AG20443 (cell line): ENCODE results near the gene SMCO3.
"Not testable (repeated sequence)": the region's sequence is repeated elsewhere in the genome, so short reads cannot be mapped to it uniquely, and the experiment has no call there.

Experiments used
- DNase-seq: peaks from one replicate; pipeline ENCODE4 v3.0.0; 2012; ENCODE audit warnings: low spot score, mixed read lengths

The SMCO3 gene

DNA sequence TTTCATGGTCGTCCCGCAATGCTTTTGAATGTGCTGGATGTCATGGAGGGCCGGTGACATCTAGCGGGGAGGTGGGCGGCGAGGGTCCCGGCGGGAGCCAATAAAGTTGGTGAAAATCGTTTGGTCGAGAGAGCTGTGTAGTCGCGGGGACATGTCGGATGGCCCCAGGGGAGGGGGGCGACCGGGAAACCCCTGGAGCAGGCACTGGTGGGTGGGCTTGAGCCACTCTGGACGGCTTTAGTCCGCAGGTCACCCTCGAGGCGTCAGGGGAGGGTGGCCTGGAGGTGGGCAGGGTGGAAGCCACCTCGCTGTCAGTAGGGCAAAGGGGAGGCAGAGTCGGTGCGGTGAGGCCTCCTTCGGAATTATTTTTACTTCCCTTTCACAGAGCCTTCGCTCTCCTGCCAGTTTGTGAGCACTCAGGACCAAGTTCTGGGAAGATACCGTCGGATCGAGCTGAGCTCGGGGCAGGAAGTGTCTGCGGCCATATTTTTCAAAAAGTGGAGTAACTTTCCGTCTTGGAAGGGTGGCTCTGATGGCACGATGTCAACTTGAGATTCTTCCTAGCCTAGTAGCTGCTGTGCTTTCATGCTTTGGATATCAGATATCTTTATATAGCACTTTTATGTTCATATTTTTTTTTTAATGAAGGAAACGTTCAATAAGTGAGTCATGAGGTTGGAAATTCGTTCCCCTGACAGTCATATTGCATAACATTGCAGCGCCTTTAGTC, 38.9 kb downstream of the SMCO3 start:
- peak; percentile 47 for DNase-seq

DNA sequence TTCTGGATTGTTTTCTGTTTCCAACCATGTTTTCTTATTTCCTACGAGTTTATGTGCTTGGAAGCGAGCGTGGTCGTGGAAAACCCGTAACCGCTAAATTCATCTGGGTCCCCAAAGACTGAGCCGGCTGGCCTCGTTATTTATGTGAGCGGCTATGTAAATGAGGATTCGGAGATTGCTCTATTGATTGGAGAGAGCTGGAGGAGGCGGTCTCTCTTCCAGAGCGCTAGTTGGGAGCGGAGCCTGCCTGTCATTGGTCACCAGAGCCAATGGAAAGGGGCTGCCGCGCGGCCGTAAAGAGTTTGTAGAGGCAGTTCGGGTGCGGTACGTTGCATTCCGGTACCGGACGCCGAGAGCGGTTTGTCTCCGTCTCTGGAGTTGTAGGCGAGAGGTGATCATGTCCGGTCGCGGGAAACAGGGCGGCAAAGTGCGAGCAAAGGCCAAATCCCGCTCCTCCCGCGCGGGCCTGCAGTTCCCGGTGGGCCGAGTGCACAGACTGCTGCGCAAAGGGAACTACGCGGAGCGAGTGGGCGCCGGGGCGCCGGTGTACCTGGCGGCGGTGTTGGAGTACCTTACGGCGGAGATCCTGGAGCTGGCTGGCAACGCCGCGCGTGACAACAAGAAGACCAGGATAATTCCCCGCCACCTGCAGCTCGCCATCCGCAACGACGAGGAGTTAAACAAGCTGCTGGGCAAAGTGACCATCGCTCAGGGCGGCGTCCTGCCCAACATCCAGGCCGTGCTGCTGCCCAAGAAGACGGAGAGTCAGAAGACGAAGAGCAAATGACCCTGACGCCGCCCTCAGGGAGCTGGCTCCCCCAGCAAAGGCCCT, 39.7 kb downstream of the SMCO3 start:
- peak; percentile 93 for DNase-seq

DNA sequence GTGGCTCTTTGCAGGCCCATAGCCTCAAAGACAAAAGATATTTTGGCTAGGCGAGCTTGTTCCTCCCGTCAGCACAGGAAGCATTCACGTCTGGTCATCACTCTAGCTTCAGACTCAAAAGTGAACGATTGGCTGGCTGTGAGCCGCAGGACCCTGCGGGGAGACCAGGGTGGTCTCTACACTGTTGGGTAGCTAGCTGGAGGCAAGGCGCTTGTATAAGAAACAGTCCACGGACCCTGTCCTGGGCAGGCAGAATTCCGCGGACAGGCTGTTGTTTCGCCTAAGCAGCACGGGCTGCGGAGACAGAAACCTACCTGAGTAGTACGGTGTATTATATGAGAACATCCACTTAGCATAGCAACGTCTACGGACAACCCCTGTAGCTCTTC, 40.3 kb downstream of the SMCO3 start:
- no peak for DNase-seq

GRCh38 chr12:14772946-14773345, 41.0 kb downstream of the SMCO3 start:
- no peak for DNase-seq

DNA sequence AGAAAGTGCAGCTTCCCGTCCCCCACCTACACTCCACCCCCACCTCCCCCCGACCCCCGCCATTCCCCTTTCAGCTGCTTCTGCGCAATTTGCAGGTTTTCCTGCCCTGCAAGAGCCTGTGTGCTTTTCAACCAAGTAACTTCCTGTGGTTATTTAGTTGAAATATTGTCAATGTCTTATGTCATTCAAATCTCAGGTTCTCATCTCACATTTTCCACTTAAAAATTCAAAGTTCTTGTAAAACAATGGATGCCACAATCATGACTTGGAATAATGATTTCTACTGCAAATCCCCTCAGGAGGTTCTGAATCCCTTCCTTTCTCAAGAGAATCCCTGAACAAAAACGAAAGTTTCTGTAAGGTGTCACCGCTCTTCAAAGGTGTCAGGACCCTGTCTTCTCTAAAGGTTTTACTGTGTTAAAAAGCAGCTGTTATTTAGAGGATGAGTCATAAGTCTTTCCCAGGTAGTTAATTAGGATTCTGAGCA, 42.3 kb downstream of the SMCO3 start:
- no peak for DNase-seq

DNA sequence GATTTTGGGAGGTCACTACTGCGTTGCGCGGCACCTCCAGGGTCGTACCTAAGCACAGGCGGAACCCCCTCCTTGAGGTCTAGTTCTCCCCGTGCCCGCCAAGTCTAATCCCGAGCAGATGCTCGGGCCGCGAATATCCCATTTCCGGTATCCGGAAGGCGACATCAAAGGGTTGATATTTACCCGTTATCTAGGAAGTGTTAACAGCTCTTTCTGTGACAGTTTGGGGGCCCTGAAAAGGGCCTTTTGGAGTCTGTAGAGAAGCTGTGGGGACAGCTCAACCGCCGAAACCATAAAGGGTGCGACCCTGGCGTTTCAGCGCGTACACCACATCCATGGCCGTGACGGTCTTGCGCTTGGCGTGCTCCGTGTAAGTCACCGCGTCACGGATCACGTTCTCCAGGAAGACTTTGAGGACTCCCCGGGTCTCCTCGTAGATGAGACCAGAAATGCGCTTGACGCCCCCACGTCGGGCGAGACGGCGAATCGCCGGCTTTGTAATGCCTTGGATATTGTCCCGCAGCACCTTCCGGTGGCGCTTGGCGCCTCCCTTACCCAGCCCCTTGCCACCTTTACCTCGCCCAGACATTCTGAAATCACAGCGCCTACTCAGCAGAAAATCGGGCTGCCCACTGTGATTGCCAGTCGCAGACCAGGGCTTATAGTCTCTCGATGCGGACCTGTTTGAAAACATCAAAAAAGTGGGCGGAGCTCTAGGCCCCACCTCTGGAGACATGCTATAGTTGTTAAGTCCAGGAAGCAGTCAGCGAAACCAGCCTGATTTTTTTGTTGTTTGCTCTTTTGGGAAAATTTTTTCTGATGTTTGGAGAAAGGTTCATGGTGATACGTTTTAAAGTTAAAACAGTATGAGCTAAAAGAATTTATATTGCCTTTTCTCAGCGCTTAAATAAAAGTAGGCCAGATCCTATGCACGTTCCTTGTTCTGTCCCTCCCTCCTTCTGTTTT, 43.2 kb downstream of the SMCO3 start:
- peak; percentile 84 for DNase-seq

- DNase-seq, result peak; percentile 81
Observed at GRCh38 chr12:14769969-14770495, 44.0 kb downstream of the SMCO3 start.

GRCh38 chr12:14769466-14769968, 44.5 kb downstream of the SMCO3 start:
- peak; percentile 16 for DNase-seq

GRCh38 chr12:14768823-14769405, 45.1 kb downstream of the SMCO3 start:
- DNase-seq, result no peak

DNA sequence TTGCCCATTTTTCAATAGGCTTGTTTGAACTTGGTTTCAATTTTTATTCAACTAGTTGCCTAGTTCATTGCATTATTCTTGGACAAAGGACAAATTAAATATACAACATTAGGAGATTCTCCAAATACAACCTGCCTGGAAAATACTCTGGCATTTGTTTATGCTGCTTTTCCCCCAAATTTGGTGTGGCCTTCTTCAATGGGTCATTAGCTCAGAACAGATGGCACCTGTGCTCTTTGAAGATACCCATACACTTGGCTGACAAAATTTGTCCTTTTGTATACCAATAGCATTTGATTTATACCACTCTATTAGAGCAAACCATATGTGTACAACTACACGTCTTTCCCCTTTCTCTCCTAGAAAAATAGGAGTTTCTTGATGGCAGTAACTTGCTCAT, 46.4 kb downstream of the SMCO3 start:
- DNase-seq, result no peak

DNA sequence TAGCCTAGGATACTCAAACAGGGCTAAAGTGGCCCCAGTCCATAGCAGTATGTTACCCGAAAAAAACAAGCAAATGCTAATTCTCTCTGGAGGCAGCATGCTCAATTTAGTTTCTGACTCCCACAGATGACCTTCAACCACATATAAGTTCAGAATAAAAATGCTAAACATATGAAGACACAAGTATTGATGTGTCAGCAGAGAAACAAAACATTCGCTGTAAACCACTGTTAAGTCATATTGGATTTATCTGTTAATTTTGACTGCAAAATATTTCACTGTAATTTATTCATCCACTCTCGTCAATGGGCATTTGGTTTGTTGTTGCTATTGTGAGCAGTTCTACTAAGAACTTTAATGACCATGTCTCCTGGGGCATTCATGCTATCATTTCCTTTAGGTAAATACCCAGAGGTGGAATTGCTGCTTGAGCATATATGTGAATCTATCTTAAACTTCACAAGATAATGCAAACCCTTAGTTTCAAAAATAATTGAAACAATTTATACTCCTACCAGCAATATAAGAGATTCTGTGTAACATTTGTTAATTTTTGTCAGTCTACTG, 47.2 kb downstream of the SMCO3 start:
- DNase-seq, result no peak

- not testable (repeated sequence) for DNase-seq
Observed at GRCh38 chr12:14766020-14766419, 48.0 kb downstream of the SMCO3 start.

- no peak for DNase-seq
Observed at GRCh38 chr12:14765398-14765797, 48.6 kb downstream of the SMCO3 start.

GRCh38 chr12:14759711-14760280, 54.2 kb downstream of the SMCO3 start:
- DNase-seq, result not testable (repeated sequence)

DNA sequence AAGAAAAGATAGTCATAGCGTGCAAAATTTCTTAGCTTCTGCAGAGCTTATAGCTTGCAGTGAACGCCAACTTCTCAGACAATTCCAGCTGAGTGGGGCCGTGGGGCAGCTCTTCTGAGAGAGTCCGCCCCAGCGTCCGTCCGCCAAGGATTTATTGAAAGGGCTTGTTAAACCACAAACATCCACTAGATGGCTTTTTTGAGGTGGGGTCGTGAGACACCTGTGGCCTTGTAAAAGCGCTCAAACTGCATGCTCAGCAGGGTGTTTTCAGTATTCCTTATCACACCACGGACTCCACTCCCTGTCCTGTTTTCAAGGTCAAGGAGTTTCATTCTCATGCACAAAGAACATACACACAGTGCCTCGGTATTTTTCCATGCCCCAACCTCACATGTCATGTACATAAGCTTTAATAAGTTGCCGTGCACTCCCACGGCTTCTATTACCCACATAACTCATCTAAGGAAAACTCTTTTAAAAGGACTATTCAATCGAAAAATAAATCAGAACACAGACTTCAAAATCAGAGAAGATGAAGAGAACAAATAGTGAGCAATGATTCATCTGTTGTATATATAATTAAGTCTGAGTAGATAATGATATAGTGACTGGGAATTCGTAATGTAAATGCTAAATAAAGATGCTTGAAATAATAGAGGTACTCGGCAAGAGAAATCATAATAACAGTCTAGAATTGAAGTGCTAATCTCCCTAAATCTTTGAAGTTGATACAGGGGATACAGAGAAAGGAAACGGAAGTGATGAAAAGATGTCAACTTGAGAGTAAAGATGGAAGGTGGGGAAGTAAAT, 57.4 kb downstream of the SMCO3 start:
- no peak for DNase-seq
